SIG-M5 treated with dmso at 0.1 percent for 504 hours (cell line): Measurements from ENCODE around the gene MZT2A.
A peak's percentile ranks its signal among the peaks of the same experiment; 100 is the strongest.
"Not testable (repeated sequence)": the region's sequence is repeated elsewhere in the genome, so short reads cannot be mapped to it uniquely, and the experiment has no call there.

Experiments used
- DNase-seq: peaks from one replicate; lab custom pipeline; 2025; ENCODE audit not compliant: unreplicated experiment; lab: John Stamatoyannopoulos, UW

Gene MZT2A

GRCh38 chr2:131493199-131493968 lies 1.2 kb upstream of the MZT2A start:
- DNase-seq, result no peak

GRCh38 chr2:131492418-131493198 lies 411 bp upstream of the MZT2A start:
- peak; percentile 96 for DNase-seq

GRCh38 chr2:131491469-131491836 lies 744 bp downstream of the MZT2A start:
- not testable (repeated sequence) for DNase-seq

GRCh38 chr2:131490616-131491468 lies 1.4 kb downstream of the MZT2A start:
- DNase-seq, result peak; percentile 24

- DNase-seq, result no peak
Observed at GRCh38 chr2:131488306-131489205, 3.6 kb downstream of the MZT2A start.

GRCh38 chr2:131486201-131486902 lies 5.8 kb downstream of the MZT2A start:
- DNase-seq, result not testable (repeated sequence)

- DNase-seq, result not testable (repeated sequence)
Observed at GRCh38 chr2:131484906-131485460, 7.2 kb downstream of the MZT2A start.

- DNase-seq, result not testable (repeated sequence)
Observed at GRCh38 chr2:131483981-131484820, 8.0 kb downstream of the MZT2A start.

- DNase-seq, result not testable (repeated sequence)
Observed at GRCh38 chr2:131482506-131483155, 9.6 kb downstream of the MZT2A start.

GRCh38 chr2:131480351-131480750 lies 11.8 kb downstream of the MZT2A start:
- DNase-seq, result not testable (repeated sequence)

GRCh38 chr2:131478850-131479461 lies 13.2 kb downstream of the MZT2A start:
- not testable (repeated sequence) for DNase-seq

- DNase-seq, result not testable (repeated sequence)
Observed at GRCh38 chr2:131478074-131478849, 13.9 kb downstream of the MZT2A start.

- DNase-seq, result not testable (repeated sequence)
Observed at GRCh38 chr2:131477227-131477626, 15.0 kb downstream of the MZT2A start.

GRCh38 chr2:131476363-131476762 lies 15.8 kb downstream of the MZT2A start:
- not testable (repeated sequence) for DNase-seq

- DNase-seq, result no peak
Observed at GRCh38 chr2:131475831-131476230, 16.4 kb downstream of the MZT2A start, which contains the start of gene TUBA3D. TSS of gene TUBA3D (plus strand) at chr2:131476119. CDS start at chr2:131476200, 81 bp downstream.

- not testable (repeated sequence) for DNase-seq
Observed at GRCh38 chr2:131473266-131473665, 18.9 kb downstream of the MZT2A start.
